GM12801 (cell line): ENCODE measurements around the gene BACH1.

Source experiments
- TF ChIP-seq, protein P1 (sequence below): IDR thresholded peaks from one replicate; pipeline ENCODE4 v1.5.1; 2011; ENCODE audit warnings: control low read depth; ENCODE audit not compliant: insufficient read length; ENCODE audit errors: extremely low read depth

Gene BACH1

DNA sequence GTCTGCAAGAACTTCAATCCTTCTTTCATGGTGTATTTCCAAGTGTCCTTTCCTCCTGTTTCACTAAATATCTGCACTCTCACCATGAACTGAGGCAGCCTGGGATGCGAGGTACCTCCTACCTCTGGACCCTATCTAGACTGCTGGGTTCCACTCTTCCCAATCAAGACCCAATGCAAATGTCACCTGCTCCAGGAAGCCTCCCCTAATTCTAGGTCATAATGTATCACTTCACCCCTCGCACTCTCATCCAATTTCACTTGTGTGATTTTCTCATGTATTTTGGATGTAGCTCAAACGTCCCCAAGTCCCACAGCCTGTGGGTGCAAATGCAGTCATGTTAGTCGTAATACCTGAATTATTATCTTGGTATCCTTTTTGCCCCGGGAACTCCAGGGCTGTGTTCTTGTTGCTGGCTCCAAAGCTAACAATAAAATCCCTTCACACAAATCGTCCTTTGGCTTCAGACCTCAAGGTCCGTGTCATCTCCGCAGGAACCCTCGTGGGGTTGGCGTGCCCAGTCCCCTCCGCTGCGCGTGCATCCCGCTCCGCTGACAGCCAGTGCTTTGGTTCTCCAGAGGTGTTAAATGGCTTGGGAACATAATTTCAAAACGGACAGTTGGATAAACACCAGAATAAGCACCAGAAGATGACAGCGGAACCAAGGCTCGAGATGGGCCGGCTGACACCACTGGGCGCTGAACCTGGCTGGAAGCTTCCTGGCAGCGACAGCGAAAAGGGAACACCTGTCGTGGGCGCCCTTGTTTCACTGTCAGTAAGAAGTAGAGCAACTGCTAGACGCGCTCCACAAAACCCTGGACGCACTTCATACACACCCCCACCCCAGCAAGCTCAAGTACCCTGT lies 1.0 kb upstream of the BACH1 start:
- TF ChIP-seq, protein P1, sequence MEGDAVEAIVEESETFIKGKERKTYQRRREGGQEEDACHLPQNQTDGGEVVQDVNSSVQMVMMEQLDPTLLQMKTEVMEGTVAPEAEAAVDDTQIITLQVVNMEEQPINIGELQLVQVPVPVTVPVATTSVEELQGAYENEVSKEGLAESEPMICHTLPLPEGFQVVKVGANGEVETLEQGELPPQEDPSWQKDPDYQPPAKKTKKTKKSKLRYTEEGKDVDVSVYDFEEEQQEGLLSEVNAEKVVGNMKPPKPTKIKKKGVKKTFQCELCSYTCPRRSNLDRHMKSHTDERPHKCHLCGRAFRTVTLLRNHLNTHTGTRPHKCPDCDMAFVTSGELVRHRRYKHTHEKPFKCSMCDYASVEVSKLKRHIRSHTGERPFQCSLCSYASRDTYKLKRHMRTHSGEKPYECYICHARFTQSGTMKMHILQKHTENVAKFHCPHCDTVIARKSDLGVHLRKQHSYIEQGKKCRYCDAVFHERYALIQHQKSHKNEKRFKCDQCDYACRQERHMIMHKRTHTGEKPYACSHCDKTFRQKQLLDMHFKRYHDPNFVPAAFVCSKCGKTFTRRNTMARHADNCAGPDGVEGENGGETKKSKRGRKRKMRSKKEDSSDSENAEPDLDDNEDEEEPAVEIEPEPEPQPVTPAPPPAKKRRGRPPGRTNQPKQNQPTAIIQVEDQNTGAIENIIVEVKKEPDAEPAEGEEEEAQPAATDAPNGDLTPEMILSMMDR, result no peak

DNA sequence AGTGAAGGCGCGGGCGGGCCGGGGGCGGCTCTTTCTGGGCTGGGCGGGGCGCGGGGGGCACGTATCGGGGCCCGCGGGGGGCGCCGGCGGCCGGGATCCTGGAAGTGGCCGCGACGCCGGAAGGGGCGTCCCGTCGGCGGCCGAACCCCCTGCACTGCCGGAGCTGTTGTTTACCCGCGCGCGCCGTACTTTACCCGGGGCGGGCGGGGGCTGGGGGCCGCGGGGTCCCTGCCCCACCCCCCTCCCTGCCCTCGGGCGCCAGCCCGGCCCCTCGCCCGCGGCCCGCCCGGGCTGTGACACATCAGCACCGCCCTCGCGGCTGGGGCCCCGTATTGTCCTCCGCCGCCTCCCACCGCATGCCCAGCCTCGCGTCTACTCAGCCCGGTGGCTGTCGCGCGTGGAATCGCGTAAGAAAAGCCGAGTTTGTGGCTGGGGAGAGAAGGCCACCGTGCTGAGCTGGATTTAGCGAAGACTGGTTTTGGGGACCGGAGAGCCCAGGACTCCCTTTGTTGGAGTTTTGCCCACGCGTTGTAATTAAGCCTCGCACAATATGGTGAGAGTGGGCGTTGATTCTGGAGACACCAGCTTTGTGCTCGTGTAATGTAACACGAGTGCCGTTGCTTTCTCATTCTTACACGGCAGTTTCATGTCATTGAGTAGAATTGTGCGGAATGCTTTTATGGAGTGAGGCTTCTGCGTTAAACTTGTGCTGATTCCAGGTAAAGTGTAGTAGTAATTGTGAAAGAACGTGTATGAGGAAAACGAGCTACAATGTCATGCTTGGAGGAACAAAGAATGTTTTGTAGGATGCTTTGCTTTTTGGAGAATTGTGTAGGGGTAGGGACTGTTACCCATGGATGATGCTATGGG lies 559 bp downstream of the BACH1 start:
- TF ChIP-seq, protein P1, result no peak

DNA sequence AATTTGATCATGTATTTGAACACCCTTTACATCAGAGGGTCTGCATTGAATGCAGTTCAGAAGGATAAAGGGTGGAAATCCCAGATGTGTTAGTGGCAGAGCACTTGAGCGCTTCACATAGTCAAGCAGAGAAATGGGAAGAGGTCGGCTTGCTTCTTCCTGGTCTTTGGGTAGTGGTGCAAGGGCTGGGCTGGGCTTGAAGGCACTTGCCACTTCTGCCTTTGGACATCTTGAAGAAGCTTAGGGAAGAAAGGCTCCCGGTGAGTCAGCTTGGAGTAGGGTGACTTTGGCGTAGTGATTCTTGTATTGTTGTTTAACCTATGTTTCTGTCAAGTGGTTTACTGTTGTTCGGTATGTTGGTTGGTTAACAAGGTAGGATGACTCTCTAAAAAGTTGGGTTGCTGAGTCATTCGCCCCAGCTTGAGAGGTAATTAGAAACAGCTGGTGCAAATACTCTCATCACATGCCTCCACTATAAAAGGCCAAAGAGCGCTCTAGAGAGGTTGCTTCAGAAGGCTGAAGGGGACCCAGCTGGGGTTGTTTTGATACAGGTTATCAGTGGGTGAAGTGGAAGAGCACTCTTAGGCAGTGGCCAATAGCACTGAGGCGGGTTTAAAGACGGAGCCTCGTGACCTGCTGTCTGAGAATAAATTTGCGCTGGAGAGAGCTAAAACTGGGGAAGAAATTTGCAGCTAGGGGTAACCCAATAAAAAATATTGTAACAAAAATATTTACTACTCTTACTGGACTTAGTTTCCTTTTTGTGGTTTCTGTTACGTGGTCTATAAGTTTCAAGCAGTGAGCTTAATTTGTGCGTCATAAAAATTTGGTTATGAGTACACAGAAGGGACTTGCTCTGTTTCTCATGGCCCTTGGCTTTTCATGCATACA lies 1.4 kb downstream of the BACH1 start:
- TF ChIP-seq, protein P1, result no peak

DNA sequence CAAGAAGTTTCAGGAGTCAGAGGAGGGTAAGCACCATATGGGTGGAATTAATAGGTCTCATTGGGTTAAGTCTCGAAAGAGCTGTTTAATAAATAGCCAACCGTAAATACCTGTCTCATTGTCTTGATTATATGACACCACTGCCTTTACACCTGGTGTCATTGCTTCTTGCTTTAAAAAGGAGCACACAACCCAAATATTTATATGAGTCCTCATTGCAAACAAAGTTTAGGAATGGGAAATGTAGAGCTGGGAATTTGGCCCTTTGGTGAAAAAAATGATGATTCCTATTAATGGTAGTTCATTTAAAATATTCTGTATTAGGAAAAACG lies 2.1 kb downstream of the BACH1 start:
- TF ChIP-seq, protein P1, result no peak

DNA sequence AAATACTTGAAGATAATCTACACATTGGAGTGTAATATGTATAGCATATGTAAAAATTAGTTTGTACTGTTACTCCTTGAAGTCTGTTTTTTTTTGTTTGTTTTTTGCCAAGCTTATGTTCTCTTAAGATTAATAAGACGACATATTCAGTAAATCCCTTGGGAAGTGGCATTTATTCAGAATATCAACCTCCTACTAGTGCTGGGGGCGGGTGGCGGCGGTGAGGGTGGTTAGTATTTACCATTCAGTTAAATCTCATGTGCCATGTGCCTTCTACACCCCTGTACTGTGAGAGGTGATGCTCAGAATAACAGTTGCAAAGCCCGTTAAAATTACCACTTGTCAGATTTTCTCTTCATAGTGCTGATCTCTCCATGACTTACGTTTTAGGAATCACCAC lies 3.0 kb downstream of the BACH1 start:
- TF ChIP-seq, protein P1, result no peak

DNA sequence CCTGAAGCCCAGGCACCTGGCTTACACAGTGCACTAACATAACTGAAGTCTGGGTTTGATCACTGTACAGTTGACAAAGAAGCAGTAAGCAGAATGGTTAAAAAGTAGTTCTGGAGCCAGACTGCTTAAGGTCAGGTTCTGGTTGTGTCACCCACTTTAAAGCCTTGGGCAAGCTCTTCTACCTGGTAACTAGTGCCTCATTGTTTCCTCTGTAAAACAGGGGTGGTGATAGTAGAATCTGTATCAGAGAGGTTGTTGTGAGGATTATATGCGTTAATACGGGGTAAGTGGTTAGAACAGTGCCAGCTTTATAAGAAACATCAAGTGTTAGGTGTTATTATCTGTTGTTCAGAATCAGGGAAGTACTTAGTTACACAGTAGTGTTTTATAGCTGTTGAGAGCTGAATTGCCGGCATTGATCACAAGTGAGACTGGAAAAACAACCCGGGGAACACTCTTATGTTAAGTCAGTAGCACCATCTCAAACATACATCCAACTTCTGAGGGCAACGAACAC lies 3.7 kb downstream of the BACH1 start:
- TF ChIP-seq, protein P1, result no peak
